HepG2 (cell line): ENCODE results near the gene TESK1. TPM values are rescaled to one million over a fixed set of nuclear protein-coding genes. Genes with fewer than 3 reads are reported as not detected.

Experiments used
- ATF1 ChIP-seq: IDR thresholded peaks from 2 replicates; pipeline ENCODE4 v1.6.1; 2016; ENCODE audit warnings: mild to moderate bottlenecking, control low read depth
- BORCS8-MEF2B ChIP-seq: sonication (generic); formaldehyde crosslinking; IDR thresholded peaks from 2 replicates; pipeline ENCODE4 v1.8.0; 2022; ENCODE audit warnings: mild to moderate bottlenecking, missing genetic modification reagents
- CCDC6 ChIP-seq: sonication (generic); formaldehyde crosslinking; IDR thresholded peaks from 2 replicates; pipeline ENCODE4 v1.8.1; 2022; ENCODE audit warnings: mild to moderate bottlenecking, missing genetic modification reagents, moderate library complexity
- EEA1 ChIP-seq: sonication (generic); formaldehyde crosslinking; IDR thresholded peaks from 2 replicates; pipeline ENCODE4 v1.5.1; 2020; ENCODE audit warnings: mild to moderate bottlenecking, missing genetic modification reagents, borderline replicate concordance
- ELF3 ChIP-seq: IDR thresholded peaks from 2 replicates; pipeline ENCODE4 v1.6.1; 2016; ENCODE audit warnings: missing genetic modification reagents, missing compliant biosample characterization
- HNF4A ChIP-seq: sonication (generic); formaldehyde crosslinking; IDR thresholded peaks from 2 replicates; pipeline ENCODE4 v1.4.0; 2020; ENCODE audit warnings: missing genetic modification reagents
- KDM2A ChIP-seq: sonication (generic); formaldehyde crosslinking; IDR thresholded peaks from 2 replicates; pipeline ENCODE4 v1.4.0; 2020; ENCODE audit warnings: low read depth, missing genetic modification reagents, borderline replicate concordance
- NR2F1 ChIP-seq, 2 experiments: fragments of 450-650 bp in 1 of 2; formaldehyde crosslinking in 1 of 2; IDR thresholded peaks; 2 replicates each; pipeline versions ENCODE4 v1.5.0 to v1.6.1; 2016 to 2020; ENCODE audit warnings: mild to moderate bottlenecking in 1 of 2, missing compliant biosample characterization in 1 of 2, missing genetic modification reagents in 1 of 2, moderate library complexity in 1 of 2
- NR3C1 ChIP-seq: sonication (generic); formaldehyde crosslinking; IDR thresholded peaks from 2 replicates; pipeline ENCODE4 v1.4.0; 2020; ENCODE audit warnings: missing genetic modification reagents
- RXRA ChIP-seq: sonication (generic); formaldehyde crosslinking; IDR thresholded peaks from 2 replicates; pipeline ENCODE4 v1.5.1; 2020; ENCODE audit warnings: missing genetic modification reagents
- SALL1 ChIP-seq: sonication (generic); formaldehyde crosslinking; IDR thresholded peaks from 2 replicates; pipeline ENCODE4 v1.8.0; 2022; ENCODE audit warnings: mild to moderate bottlenecking, missing genetic modification reagents
- SIN3A ChIP-seq: IDR thresholded peaks from 2 replicates; pipeline ENCODE4 v1.6.1; 2011; ENCODE audit warnings: low read depth, mild to moderate bottlenecking, control low read depth, low read length, borderline replicate concordance
- SPEN ChIP-seq: sonication (generic); formaldehyde crosslinking; IDR thresholded peaks from 2 replicates; pipeline ENCODE4 v1.5.1; 2020; ENCODE audit warnings: low read depth, mild to moderate bottlenecking, missing genetic modification reagents
- TBX2 ChIP-seq: sonication (generic); formaldehyde crosslinking; IDR thresholded peaks from 2 replicates; pipeline ENCODE4 v1.5.0; 2020; ENCODE audit warnings: missing genetic modification reagents, mild to moderate bottlenecking, borderline replicate concordance
- THAP11 ChIP-seq: IDR thresholded peaks from 2 replicates; pipeline ENCODE4 v1.6.1; 2016; ENCODE audit warnings: missing biosample characterization, missing genetic modification reagents
- XBP1 ChIP-seq: sonication (generic); formaldehyde crosslinking; IDR thresholded peaks from 2 replicates; pipeline ENCODE4 v1.5.0; 2020; ENCODE audit warnings: missing genetic modification reagents
- ZNF263 ChIP-seq: sonication (generic); formaldehyde crosslinking; IDR thresholded peaks from 2 replicates; pipeline ENCODE4 v1.4.0; 2020; ENCODE audit warnings: missing genetic modification reagents
- ZNF382 ChIP-seq: sonication (generic); formaldehyde crosslinking; IDR thresholded peaks from 2 replicates; pipeline ENCODE4 v1.5.0; 2020; ENCODE audit warnings: missing genetic modification reagents, mild to moderate bottlenecking, borderline replicate concordance
- ZNF44 ChIP-seq: sonication (generic); formaldehyde crosslinking; IDR thresholded peaks from 2 replicates; pipeline ENCODE4 v1.5.1; 2020; ENCODE audit warnings: mild to moderate bottlenecking, missing genetic modification reagents
- ZNF710 ChIP-seq: sonication (generic); formaldehyde crosslinking; IDR thresholded peaks from 2 replicates; pipeline ENCODE4 v1.5.0; 2020; ENCODE audit warnings: mild to moderate bottlenecking, missing genetic modification reagents, borderline replicate concordance
- ZNF790 ChIP-seq: sonication (generic); formaldehyde crosslinking; IDR thresholded peaks from 2 replicates; pipeline ENCODE4 v1.8.0; 2022; ENCODE audit warnings: missing genetic modification reagents, mild to moderate bottlenecking, borderline replicate concordance
- ZSCAN9 ChIP-seq: IDR thresholded peaks from 2 replicates; pipeline ENCODE4 v1.6.1; 2016; ENCODE audit warnings: borderline replicate concordance
- polyA plus RNA-seq, 8 experiments: library from polyadenylated mRNA; depleted of rRNA in 3 of 8; stranded (reverse) in 7 of 8; unstranded in 1 of 8; fragments of >200 nt; fragmentation: Illumina TruSeq in 4 of 8; extraction: Trizol in 4 of 8; gene quantifications; 2 replicates each; pipeline versions ENCODE4 v1.2.1 to v1.2.3, GENCODE V29; 2011 to 2016; ENCODE audit warnings: low read depth in 4 of 8, missing spikeins in 1 of 8, mixed read lengths in 1 of 8; ENCODE audit not compliant: insufficient read depth in 1 of 8
- total RNA-seq, 5 experiments: library from RNA; depleted of rRNA; stranded (reverse); fragments of >200 nt; fragmentation: Illumina TruSeq; extraction: Trizol; gene quantifications; 2 replicates each; pipeline ENCODE4 v1.2.3, GENCODE V29; 2016; ENCODE audit warnings: low read depth in 1 of 5
- TF ChIP-seq, protein P1 (sequence below): sonication (generic); formaldehyde crosslinking; IDR thresholded peaks from 2 replicates; pipeline ENCODE4 v1.4.0; 2020; ENCODE audit warnings: low read depth, missing genetic modification reagents
- TF ChIP-seq, protein P2 (sequence below): sonication (generic); formaldehyde crosslinking; IDR thresholded peaks from 2 replicates; pipeline ENCODE4 v1.5.0; 2020; ENCODE audit warnings: mild to moderate bottlenecking, low read depth, missing genetic modification reagents, borderline replicate concordance

Gene TESK1
- total and polyA plus RNA-seq, 2 of the 13 experiments (the other 11 are each of a cell fraction or from before 2014, with no cell fraction given) = 7.3 to 13.6 TPM

DNA sequence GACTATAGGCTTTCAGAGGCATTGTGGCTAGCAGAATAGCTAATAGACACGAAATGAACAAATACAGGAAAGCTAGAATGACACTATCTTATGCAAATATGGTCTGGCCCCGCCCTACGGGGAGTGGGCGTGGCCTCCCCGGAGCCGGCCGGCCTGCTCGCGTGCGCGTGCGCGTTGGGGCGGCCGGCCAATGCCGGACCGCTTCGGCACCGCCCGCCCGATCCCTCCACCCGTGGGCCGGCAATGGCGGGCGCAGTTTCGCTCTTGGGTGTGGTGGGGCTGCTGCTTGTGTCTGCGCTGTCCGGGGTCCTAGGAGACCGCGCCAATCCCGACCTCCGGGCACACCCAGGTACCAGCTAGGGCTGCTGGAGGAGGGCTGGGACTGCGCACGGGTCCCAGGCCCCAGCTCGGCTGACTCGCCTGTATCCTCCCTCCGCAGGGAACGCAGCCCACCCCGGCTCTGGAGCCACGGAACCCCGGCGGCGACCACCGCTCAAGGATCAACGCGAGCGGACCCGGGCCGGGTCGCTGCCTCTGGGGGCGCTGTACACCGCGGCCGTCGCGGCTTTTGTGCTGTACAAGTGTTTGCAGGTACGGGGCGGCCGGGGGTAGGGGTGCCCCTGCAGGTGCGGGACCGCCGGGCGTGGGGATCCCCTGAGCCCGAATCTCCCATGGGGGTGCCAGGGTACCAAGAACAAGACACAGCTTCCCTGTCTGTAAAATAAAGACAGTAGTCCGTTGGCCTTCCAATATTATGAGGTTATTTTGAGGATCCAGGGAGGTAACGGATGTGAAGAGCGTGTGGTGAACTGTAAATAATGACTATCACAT is 53.3 kb downstream of the TESK1 start, which contains the start of gene CCDC107 (continued):
- TF ChIP-seq, protein P1, sequence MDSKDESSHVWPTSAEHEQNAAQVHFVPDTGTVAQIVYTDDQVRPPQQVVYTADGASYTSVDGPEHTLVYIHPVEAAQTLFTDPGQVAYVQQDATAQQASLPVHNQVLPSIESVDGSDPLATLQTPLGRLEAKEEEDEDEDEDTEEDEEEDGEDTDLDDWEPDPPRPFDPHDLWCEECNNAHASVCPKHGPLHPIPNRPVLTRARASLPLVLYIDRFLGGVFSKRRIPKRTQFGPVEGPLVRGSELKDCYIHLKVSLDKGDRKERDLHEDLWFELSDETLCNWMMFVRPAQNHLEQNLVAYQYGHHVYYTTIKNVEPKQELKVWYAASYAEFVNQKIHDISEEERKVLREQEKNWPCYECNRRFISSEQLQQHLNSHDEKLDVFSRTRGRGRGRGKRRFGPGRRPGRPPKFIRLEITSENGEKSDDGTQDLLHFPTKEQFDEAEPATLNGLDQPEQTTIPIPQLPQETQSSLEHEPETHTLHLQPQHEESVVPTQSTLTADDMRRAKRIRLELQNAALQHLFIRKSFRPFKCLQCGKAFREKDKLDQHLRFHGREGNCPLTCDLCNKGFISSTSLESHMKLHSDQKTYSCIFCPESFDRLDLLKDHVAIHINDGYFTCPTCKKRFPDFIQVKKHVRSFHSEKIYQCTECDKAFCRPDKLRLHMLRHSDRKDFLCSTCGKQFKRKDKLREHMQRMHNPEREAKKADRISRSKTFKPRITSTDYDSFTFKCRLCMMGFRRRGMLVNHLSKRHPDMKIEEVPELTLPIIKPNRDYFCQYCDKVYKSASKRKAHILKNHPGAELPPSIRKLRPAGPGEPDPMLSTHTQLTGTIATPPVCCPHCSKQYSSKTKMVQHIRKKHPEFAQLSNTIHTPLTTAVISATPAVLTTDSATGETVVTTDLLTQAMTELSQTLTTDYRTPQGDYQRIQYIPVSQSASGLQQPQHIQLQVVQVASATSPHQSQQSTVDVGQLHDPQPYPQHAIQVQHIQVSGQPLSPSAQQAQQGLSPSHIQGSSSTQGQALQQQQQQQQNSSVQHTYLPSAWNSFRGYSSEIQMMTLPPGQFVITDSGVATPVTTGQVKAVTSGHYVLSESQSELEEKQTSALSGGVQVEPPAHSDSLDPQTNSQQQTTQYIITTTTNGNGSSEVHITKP (CRISPR knock-in tag) = 0 out of 2 replicates have a peak, but pooled peaks have one; percentile 18
- TF ChIP-seq KDM2A (CRISPR knock-in tag) (peak; percentile 97), NR3C1 (CRISPR knock-in tag) (no peak), ZNF44 (CRISPR knock-in tag) (peak; percentile 18; the same call in 1 of the 2 replicates), EEA1 (CRISPR knock-in tag) (0 out of 2 replicates have a peak, but pooled peaks have one; percentile 64), TBX2 (CRISPR knock-in tag) (peak; percentile 61), SALL1 (CRISPR knock-in tag) (peak; percentile 68), NR2F1 (CRISPR knock-in tag; IDR thresholded peaks at IDR 0.05) (no peak), ZSCAN9 (CRISPR knock-in tag) (0 out of 2 replicates have a peak, but pooled peaks have one; percentile 15), ATF1 (CRISPR knock-in tag) (no peak), RXRA (peak; percentile 71; the same call in 1 of the 2 replicates), CCDC6 (CRISPR knock-in tag) (peak; percentile 33; the same call in 1 of the 2 replicates), BORCS8-MEF2B (CRISPR knock-in tag) (peak; percentile 62; the same call in 1 of the 2 replicates), ZNF263 (0 out of 2 replicates have a peak, but pooled peaks have one; percentile 14), ZNF710 (CRISPR knock-in tag) (0 out of 2 replicates have a peak, but pooled peaks have one; percentile 35), ZNF382 (no peak; the same call in 1 of the 2 replicates), XBP1 (CRISPR knock-in tag) (no peak), SIN3A (peak; percentile 21; the same call in 1 of the 2 replicates), THAP11 (peak; percentile 58; the same call in 1 of the 2 replicates), SPEN (CRISPR knock-in tag) (peak; percentile 24), ZNF790 (CRISPR knock-in tag) (no peak; the same call in 1 of the 2 replicates), ELF3 (CRISPR knock-in tag) (no peak), HNF4A (CRISPR knock-in tag) (peak; percentile 58)
- TF ChIP-seq, protein P2, sequence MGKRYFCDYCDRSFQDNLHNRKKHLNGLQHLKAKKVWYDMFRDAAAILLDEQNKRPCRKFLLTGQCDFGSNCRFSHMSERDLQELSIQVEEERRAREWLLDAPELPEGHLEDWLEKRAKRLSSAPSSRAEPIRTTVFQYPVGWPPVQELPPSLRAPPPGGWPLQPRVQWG (CRISPR knock-in tag) = no peak
